Mesodermal cell (in vitro differentiated cells): ENCODE data around the gene TAAR6.

Experiments used
- H3K27ac ChIP-seq: 2 replicates; pipeline ENCODE4 v1.7.0; 2013; ENCODE audit warnings: mild to moderate bottlenecking, low read depth, low read length, moderate library complexity; ENCODE audit not compliant: severe bottlenecking
- H3K36me3 ChIP-seq: 2 replicates; pipeline ENCODE4 v1.7.1; 2013; ENCODE audit warnings: mild to moderate bottlenecking, low read length, moderate library complexity; ENCODE audit not compliant: control insufficient read depth, insufficient read depth
- H3K4me1 ChIP-seq: one replicate; pipeline ENCODE4 v1.7.1; 2013; ENCODE audit warnings: mild to moderate bottlenecking, low read length; ENCODE audit not compliant: insufficient read depth, control insufficient read depth, poor library complexity, severe bottlenecking
- H3K4me3 ChIP-seq: 2 replicates; pipeline ENCODE4 v1.7.0; 2013; ENCODE audit warnings: low read length, control low read depth, mild to moderate bottlenecking; ENCODE audit not compliant: insufficient read depth, poor library complexity, severe bottlenecking; ENCODE audit errors: extremely low read depth
- H3K9me3 ChIP-seq: 2 replicates; pipeline ENCODE4 v1.7.1; 2013; ENCODE audit warnings: mild to moderate bottlenecking, low read length, moderate library complexity; ENCODE audit not compliant: control insufficient read depth
- WGBS, 2 experiments: methylation state at CpG; one replicate each; pipeline ENCODE4 v1.1.5; 2013; ENCODE audit warnings: missing lambda C conversion rate in 2 of 2; ENCODE audit not compliant: insufficient coverage in 2 of 2; 5-methylcytosine and 5-hydroxymethylcytosine counted together

The TAAR6 gene

DNA sequence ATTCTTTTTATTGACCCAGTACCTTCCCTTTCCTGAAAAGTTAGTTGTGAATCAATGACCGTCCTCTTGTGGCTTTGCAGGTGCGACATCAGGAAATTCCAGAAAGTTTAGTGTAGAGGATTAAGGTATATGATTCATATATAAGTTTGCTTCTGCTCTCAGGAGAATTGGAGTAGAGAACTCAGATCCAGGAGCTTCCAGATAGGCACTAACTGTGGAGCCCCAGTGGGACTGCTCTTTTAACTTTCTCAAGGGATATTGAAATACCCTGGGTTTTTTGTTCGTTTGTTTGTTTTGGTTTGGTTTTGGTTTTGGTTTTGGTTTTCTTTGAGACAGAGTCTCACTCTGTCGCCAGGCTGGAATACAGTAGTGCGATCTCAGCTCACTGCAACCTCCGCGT lies 44.4 kb downstream of the TAAR6 start:
- Histone ChIP-seq H3K4me3 (no peak overlapping the region), H3K36me3 (no peaks in the 10 kb centered on the region), H3K9me3 (no peaks in the 10 kb centered on the region), H3K27ac (no peak overlapping the region), H3K4me1 (peaks cover 12% of the 10 kb centered on the region)
- 60 to 100% methylated on average over 1 of the region's 7 CpGs for WGBS, 2 experiments

DNA sequence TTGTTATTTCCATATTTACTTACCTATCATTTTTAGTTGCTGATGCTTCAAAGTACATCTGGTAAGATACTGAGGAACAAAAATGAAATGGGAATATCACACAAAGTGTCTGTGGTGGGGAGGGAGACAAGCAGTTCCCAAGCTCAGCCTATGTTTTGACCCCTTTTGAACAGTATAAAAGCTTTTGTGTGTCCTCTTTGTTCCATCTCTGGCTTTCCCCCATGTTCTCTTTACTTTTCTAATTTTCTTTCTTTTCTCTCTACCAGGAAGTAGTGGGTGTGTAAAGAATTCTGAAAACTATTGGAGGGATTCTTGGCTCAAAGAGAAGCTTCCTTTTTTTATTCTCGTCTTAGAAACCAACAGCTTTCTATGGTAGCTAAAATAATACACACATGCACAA lies 46.6 kb downstream of the TAAR6 start:
- Histone ChIP-seq H3K36me3 (no peaks in the 10 kb centered on the region), H3K27ac (no peak overlapping the region), H3K4me3 (no peak overlapping the region), H3K9me3 (no peaks in the 10 kb centered on the region), H3K4me1 (peaks cover 7% of the 10 kb centered on the region)
- WGBS, 2 experiments, result 83 to 100% methylated on average over 1 of the region's 1 CpG
